CD1c-positive myeloid dendritic cell (primary cell): ENCODE data around the gene SOAT2.

ENCODE experiments used
- DNase-seq: peaks from one replicate; pipeline ENCODE4 v3.0.0-alpha.2; 2016; ENCODE audit errors: extremely low spot score

The SOAT2 gene

DNA sequence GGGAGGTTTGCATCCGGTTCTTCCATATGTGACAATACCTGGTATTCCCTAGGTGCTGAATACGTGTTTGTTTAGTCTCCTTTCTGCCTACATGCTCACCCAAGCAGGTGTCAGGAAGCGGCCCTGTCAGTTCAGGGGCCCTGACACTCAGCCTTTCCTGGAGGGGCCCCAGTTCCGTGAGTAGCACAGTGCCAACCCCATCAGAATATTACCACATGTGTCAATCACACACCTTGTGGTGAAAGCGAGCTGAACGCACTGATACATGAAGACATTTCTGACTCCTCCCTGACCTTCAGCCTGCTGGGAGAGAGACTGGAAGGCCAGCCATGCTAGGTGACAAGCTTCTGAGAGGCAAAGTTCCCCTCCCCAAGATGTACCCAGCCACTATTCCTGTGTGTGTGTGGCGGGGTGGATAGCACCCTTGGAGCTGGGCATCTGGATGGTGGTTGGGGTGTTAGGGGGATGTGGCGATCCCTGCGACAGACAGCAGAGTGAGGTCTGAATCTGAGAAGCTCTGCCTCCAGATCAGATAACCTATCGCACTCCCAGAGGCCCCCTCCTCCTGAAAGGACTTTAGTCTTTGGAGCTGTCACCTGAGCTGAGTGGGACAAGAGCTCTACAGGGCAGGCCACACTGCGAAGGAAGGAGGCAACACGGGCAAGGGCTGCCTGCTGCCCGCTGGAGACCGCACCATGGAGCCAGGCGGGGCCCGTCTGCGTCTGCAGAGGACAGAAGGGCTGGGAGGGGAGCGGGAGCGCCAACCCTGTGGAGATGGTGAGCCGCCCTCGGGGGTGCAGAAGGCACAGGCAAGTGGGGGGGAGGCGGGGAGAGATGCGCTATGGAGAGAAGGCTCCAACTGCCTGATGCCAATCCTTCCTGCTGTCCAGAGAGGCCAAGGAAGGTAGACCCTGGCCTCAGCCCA, at the start of gene SOAT2:
SOAT2 (plus strand) TSS at position 604 of the 925 bp plus-strand sequence; CDS start at position 696, 92 bp downstream.
- no peak for DNase-seq

DNA sequence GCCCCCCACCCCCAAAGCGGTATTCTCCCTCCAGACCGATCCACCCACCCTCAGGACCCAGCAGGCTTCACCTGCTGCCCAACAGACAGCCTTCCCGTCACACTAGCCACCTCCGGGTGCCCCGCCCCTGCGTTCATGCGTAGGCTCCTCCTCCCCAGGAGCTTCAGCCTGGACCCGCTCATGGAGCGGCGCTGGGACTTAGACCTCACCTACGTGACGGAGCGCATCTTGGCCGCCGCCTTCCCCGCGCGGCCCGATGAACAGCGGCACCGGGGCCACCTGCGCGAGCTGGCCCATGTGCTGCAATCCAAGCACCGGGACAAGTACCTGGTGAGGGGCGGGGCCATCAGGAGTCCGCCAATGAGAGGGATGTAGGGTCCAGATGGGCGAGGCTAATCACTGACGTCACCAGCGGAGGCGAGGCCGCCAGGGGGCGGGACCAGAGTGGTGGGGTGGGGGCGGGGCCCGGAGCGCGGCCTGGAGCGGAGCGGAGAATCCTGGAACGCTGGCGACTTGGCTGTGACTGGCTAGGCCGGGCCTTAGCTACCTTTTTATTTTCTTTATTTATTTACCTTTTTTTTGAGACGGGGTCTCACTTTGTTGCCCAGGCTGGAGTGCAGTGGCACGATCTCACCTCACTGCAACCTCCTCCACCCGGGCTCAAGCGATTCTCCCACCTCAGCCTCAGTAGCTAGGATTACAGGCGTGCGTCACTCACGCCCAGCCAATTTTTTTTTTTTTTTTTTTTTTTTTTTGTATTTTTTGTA, 49.0 kb upstream of the SOAT2 start:
- peak; percentile 94 for DNase-seq

GRCh38 chr12:53055471-53056266, 47.6 kb upstream of the SOAT2 start:
- DNase-seq, result no peak

DNA sequence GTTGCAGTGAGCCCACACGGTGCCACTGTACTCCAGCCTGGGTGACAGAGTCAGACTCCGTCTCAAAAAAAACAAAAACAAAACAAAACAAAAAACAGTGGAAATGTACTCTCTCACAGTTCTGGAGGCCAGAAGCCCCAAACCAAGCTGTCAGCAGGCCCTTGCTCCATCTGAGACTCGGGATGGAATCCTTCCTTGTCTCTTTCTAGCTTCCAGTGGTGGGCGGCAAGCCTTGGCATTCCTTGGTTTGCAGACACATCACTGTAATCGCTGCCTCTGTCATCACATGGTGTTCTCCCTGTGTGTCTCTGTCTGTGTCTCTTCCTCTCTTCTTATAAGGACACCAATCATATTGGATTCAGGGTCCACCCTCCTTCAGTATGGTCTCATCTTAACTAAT, 47.0 kb upstream of the SOAT2 start:
- no peak for DNase-seq

DNA sequence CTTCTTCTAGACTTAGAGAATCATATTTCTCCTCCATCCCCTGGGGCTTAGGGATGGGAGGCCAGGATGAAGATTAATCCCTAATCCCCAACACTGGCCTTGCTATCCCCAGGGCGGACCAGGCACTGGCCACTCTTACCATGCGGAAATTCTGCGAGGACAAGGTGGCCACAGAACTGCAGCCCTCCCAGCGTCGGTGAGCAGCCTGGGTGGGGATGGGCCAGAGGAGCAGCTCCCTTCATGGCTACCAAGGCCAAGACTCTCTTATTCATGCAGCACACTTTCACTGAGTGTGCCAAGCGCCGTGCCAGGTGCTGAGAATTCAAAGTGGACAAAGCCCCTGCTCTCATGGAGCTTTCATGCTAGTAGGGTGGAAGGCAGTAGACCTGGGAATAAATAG, 46.4 kb upstream of the SOAT2 start:
- DNase-seq, result no peak

- no peak for DNase-seq
Observed at GRCh38 chr12:53057816-53058500, 45.3 kb upstream of the SOAT2 start.

GRCh38 chr12:53058674-53059433, 44.4 kb upstream of the SOAT2 start:
- DNase-seq, result no peak

DNA sequence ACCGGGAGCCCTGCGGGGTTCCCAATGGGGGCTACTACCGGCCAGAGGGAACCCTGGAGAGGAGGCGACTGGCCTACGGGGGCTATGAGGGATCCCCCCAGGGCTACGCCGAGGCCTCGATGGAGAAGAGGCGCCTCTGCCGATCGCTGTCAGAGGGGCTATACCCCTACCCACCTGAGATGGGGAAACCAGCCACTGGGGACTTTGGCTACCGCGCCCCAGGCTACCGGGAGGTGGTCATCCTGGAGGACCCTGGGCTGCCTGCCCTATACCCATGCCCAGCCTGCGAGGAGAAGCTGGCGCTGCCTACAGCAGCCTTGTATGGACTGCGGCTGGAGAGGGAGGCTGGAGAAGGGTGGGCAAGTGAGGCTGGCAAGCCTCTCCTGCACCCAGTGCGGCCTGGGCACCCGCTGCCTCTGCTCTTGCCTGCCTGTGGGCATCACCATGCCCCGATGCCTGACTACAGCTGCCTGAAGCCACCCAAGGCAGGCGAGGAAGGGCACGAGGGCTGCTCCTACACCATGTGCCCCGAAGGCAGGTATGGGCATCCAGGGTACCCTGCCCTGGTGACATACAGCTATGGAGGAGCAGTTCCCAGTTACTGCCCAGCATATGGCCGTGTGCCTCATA, 43.7 kb upstream of the SOAT2 start:
- DNase-seq, result no peak

DNA sequence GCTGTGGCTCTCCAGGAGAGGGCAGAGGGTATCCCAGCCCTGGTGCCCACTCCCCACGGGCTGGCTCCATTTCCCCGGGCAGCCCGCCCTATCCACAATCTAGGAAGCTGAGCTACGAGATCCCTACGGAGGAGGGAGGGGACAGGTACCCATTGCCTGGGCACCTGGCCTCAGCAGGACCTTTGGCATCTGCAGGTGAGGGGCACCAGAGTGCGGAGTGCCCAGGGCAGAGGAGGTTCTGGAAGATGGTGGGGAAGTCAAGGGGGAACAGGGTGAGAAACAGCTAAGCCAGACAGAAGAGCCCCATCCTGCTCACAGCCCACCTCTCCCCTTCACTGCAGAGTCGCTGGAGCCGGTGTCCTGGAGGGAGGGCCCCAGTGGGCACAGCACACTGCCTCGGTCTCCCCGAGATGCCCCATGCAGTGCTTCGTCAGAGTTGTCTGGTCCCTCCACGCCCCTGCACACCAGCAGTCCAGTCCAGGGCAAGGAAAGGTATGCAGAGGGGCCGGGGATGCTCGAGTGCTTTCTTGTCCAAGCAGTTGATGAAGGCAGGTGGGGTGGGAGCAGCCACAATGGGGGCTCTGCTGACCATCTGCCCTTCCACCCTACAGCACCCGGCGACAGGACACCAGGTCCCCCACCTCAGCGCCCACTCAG, 43.1 kb upstream of the SOAT2 start:
- no peak for DNase-seq

DNA sequence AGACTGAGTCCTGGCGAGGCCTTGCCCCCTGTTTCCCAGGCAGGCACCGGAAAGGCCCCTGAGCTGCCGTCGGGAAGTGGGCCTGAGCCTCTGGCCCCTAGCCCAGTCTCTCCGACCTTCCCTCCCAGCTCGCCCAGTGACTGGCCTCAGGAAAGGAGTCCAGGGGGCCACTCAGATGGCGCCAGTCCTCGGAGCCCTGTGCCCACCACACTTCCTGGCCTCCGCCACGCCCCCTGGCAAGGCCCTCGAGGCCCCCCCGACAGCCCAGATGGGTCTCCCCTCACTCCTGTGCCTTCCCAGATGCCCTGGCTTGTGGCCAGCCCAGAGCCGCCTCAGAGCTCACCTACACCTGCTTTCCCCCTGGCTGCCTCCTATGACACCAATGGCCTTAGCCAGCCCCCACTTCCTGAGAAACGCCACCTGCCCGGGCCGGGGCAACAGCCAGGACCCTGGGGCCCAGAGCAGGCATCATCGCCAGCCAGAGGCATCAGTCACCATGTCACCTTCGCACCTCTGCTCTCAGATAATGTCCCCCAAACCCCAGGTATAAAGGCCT, 42.5 kb upstream of the SOAT2 start:
- DNase-seq, result no peak

DNA sequence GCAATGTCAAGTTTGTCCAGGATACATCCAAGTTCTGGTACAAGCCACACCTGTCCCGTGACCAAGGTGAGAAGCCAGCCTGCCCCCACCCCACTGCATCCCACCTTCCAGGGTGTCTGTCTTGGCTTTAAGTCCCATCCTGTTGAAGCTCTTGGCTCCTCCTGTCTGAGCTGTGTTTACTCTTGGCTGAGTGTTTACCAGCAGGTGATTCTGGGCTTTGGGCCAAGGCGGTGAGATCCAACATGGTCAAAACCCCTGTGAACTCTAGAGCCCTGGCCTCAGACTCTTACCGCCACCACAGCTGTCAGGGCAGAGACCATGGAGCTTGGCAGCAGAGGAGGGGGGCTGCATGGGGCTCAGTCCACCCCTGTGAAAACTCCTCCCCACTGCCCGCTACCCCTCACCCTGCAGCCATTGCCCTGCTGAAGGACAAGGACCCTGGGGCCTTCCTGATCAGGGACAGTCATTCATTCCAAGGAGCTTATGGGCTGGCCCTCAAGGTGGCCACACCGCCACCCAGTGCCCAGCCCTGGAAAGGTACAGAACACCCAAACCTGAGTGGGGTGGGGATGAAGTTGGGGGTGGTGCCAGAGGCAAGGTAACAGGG, 41.8 kb upstream of the SOAT2 start:
- no peak for DNase-seq

DNA sequence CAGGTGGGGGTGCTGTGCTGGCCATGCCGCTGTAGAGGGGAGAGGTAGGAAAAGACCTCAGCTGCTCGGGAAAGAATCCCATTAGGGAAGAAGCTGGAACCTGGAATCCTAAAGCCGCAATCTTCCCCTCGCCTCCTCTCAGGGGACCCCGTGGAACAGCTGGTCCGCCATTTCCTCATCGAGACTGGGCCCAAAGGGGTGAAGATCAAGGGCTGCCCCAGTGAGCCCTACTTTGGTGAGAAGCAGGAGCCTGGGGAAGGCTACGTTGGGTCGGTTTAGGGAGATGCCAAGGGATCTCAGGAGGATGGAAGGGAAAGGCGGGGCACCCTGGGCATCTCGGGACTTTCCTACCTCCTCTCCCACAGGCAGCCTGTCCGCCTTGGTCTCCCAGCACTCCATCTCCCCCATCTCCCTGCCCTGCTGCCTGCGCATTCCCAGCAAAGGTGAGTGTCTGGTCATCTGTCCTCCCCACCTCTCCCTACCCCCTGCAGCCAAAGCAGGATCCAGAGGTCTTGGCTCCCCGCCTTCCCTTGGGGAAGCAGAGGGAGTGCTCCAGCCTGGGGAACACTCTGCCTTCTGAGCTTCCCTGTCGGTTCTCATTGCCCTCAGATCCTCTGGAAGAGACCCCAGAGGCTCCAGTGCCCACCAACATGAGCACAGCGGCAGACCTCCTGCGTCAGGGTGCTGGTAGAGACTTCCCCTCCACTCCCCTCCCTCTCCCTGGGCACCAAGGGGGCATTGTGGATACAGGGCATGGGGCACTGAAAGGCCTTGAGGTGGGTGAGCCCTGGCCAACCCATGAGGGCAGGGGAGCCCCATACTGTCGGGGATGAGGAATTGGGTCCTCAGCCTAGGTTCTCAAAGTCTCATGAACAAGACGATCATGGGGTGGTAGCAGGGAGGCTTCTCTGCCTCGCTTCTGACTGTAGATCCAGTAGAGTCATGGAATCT, 41.0 kb upstream of the SOAT2 start:
- no peak for DNase-seq

GRCh38 chr12:53062977-53063707, 40.1 kb upstream of the SOAT2 start:
- DNase-seq, result no peak

GRCh38 chr12:53063708-53064612, 39.3 kb upstream of the SOAT2 start:
- no peak for DNase-seq

GRCh38 chr12:53064613-53065436, 38.5 kb upstream of the SOAT2 start:
- no peak for DNase-seq
